Tibial nerve (tissue), 3 donors: Measurements from ENCODE around the gene MANBA.

ENCODE experiments used
- POLR2A ChIP-seq, 2 donors: fragments of 450-650 bp; IDR thresholded peaks; one replicate each; pipeline ENCODE4 v1.6.1; 2017; ENCODE audit warnings: antibody characterized with exemption in 2 of 2, mild to moderate bottlenecking in 2 of 2, moderate library complexity in 2 of 2
- TF ChIP-seq, protein P1 (sequence below), 5 experiments: fragments of 200-600 bp in 3 of 5; fragments of 450-650 bp in 2 of 5; sonication (generic) in 3 of 5; IDR thresholded peaks; one replicate each; pipeline ENCODE4 v1.5.1; 2016 to 2019; ENCODE audit warnings: antibody characterized with exemption in 5 of 5, mild to moderate bottlenecking in 3 of 5, moderate library complexity in 2 of 5

DNA sequence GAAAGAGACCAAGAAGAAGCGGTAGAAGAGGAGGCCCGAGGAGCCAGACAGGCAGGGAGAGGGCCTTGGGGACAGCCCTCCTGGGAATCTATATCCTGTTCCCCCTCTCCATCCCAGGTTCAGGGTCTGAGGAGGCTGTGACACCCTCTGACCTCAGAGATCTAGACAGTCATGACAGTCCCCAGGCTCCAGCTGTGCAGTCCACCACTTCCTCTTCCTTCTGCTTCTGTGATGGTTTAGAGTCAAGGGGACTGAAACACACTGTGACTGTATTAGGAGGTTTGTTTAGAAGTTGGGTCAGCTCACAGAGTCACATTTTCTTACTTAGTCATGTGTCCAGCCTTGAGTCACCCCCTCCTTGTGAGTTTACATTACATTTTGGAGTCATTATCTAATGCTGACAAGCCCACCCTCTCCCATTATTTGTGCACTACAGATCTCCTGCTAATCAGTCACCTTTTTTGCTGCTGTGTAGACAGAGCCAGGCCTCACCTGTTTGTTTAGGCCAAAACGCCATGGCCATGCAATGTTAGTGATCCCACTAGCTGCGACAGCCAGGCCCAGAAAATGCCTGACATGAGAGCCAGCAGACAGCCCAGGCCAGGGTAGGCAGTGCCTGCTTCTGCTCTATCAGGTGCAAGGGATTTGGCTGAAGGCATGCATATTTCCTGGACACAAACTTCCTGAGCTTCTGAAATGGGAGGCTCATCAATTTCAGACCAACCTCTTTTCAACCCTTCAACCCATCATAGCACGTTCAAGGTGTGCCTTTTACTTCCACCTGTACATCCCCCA lies 26.0 kb downstream of the MANBA start:
- TF ChIP-seq, protein P1, sequence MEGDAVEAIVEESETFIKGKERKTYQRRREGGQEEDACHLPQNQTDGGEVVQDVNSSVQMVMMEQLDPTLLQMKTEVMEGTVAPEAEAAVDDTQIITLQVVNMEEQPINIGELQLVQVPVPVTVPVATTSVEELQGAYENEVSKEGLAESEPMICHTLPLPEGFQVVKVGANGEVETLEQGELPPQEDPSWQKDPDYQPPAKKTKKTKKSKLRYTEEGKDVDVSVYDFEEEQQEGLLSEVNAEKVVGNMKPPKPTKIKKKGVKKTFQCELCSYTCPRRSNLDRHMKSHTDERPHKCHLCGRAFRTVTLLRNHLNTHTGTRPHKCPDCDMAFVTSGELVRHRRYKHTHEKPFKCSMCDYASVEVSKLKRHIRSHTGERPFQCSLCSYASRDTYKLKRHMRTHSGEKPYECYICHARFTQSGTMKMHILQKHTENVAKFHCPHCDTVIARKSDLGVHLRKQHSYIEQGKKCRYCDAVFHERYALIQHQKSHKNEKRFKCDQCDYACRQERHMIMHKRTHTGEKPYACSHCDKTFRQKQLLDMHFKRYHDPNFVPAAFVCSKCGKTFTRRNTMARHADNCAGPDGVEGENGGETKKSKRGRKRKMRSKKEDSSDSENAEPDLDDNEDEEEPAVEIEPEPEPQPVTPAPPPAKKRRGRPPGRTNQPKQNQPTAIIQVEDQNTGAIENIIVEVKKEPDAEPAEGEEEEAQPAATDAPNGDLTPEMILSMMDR (IDR thresholded peaks at IDR 0.05) = no peak
- no peak for TF ChIP-seq POLR2A (IDR thresholded peaks at IDR 0.05)
